PC-3 (cell line): Measurements from ENCODE around the gene IKZF5. TPM values are rescaled to one million over a fixed set of nuclear protein-coding genes. Genes with fewer than 3 reads are reported as not detected.
A peak's percentile ranks its signal among the peaks of the same experiment; 100 is the strongest.

Experiments used
- ATAC-seq: fragments of 200-7000 bp; cut with Tn5 transposase; 2 replicates; pipeline ENCODE4 v1.9.1; 2020; ENCODE audit warnings: mild to moderate bottlenecking, moderate library complexity
- BruUV-seq: library from RNA; stranded (reverse); fragments of 400-500 nt; replicated peaks from 2 replicates; lab custom pipeline; 2021; lab: Mats Ljungman, UMichigan
- CTCF ChIA-PET: fragments of 300-600 bp; sonication (Branson Sonifier 250); formaldehyde crosslinking; loops from one replicate; lab custom pipeline; 2022; ENCODE audit warnings: antibody characterized with exemption; lab: Charles Lee
- POLR2A ChIA-PET: fragments of 300-600 bp; sonication (Branson Sonifier 250); formaldehyde crosslinking; loops from one replicate; lab custom pipeline; 2022; ENCODE audit warnings: antibody characterized with exemption; ENCODE audit not compliant: unreplicated experiment; lab: Charles Lee
- DNase-seq: peaks from one replicate; pipeline ENCODE4 v3.0.0-alpha.2; 2015
- H2AFZ ChIP-seq: fragments of 300-600 bp; sonication (generic); 2 replicates; pipeline ENCODE4 v1.6.0; 2016; ENCODE audit warnings: antibody characterized with exemption, low read length
- H3F3A ChIP-seq: fragments of 300-600 bp; sonication (generic); one replicate; pipeline ENCODE4 v1.6.0; 2017; ENCODE audit warnings: antibody characterized with exemption, low read length, control low read depth, mild to moderate bottlenecking; ENCODE audit not compliant: unreplicated experiment
- H3K27ac ChIP-seq: fragments of 300-600 bp; sonication (generic); 2 replicates; pipeline ENCODE4 v1.5.1; 2016; ENCODE audit warnings: mild to moderate bottlenecking, low read length
- H3K27me3 ChIP-seq: fragments of 300-600 bp; sonication (generic); 2 replicates; pipeline ENCODE4 v1.6.1; 2016; ENCODE audit warnings: low read length, mixed read lengths
- H3K36me3 ChIP-seq: fragments of 300-600 bp; sonication (generic); 2 replicates; pipeline ENCODE4 v1.6.1; 2016; ENCODE audit warnings: low read depth, mixed run types, low read length, mixed read lengths
- H3K4me1 ChIP-seq: fragments of 300-600 bp; sonication (generic); 2 replicates; pipeline ENCODE4 v1.5.1; 2016; ENCODE audit warnings: low read length; ENCODE audit not compliant: insufficient read depth
- H3K4me2 ChIP-seq: fragments of 300-600 bp; sonication (generic); 2 replicates; pipeline ENCODE4 v1.6.0; 2016; ENCODE audit warnings: low read length
- H3K4me3 ChIP-seq: fragments of 300-600 bp; sonication (generic); 2 replicates; pipeline ENCODE4 v1.5.1; 2016; ENCODE audit warnings: mild to moderate bottlenecking, low read length, mixed read lengths
- H3K79me2 ChIP-seq: fragments of 300-600 bp; sonication (generic); 2 replicates; pipeline ENCODE4 v1.6.1; 2017; ENCODE audit warnings: low read length, mixed read lengths
- H3K9ac ChIP-seq: fragments of 300-600 bp; sonication (generic); 2 replicates; pipeline ENCODE4 v1.6.0; 2016; ENCODE audit warnings: mild to moderate bottlenecking, low read length
- H3K9me2 ChIP-seq: fragments of 300-600 bp; sonication (generic); replicated peaks from 2 replicates; pipeline ENCODE4 v1.6.1; 2016; ENCODE audit warnings: mixed run types, low read length, mixed read lengths
- H3K9me3 ChIP-seq: fragments of 300-600 bp; sonication (generic); 2 replicates; pipeline ENCODE4 v1.6.1; 2016; ENCODE audit warnings: low read length, mixed read lengths
- H4K20me1 ChIP-seq: fragments of 300-600 bp; sonication (generic); 2 replicates; pipeline ENCODE4 v1.6.1; 2016; ENCODE audit warnings: low read length, mixed read lengths
- CTCF ChIP-seq: fragments of 300-600 bp; sonication (generic); conservative IDR thresholded peaks from 2 replicates; pipeline ENCODE4 v1.5.1; 2017; ENCODE audit warnings: antibody characterized with exemption, low read depth, mild to moderate bottlenecking, low read length
- EZH2 ChIP-seq: fragments of 300-600 bp; sonication (generic); IDR thresholded peaks from one replicate; pipeline ENCODE4 v1.6.1; 2017; ENCODE audit warnings: antibody characterized with exemption, mild to moderate bottlenecking, low read length; ENCODE audit not compliant: unreplicated experiment
- EZH2phosphoT487 ChIP-seq: fragments of 300-600 bp; sonication (generic); IDR thresholded peaks from 2 replicates; pipeline ENCODE4 v1.6.1; 2018; ENCODE audit warnings: mild to moderate bottlenecking, antibody characterized with exemption, low read length, borderline replicate concordance
- intact Hi-C: fragments of 100-400 bp; cut with micrococcal nuclease; formaldehyde crosslinking; loops from 2 replicates; pipeline ENCODE4 v1.9.0; 2023
- total RNA-seq: library from RNA; depleted of rRNA; stranded (reverse); fragments of >200 nt; gene quantifications from 2 replicates; pipeline ENCODE4 v1.2.3, GENCODE V29; 2014

Gene IKZF5
- total RNA-seq, 1 experiment from 2014 or later, result 1.6 TPM

GRCh38 chr10:122993797-122994336 lies 14.7 kb downstream of the IKZF5 start:
- H3K27me3 ChIP-seq, result no peaks in the 10 kb centered on the region
- H3K36me3 ChIP-seq, result no peaks in the 10 kb centered on the region
- no peak for DNase-seq
- TF ChIP-seq EZH2phosphoT487 (no peak), EZH2 (no peak)
- 0 out of 2 replicates have a peak, but pooled peaks cover 5% of the 10 kb centered on the region for H3K4me1 ChIP-seq
- ChIA-PET POLR2A (no interaction called here), CTCF (no interaction called here)
- ATAC-seq, result no peak
- BruUV-seq, result no TSS peak
- peaks cover under 1% of the 10 kb centered on the region; the same call in 1 of the 2 replicates for H3K79me2 ChIP-seq
- H4K20me1 ChIP-seq, result no peaks in the 10 kb centered on the region
- no peak overlapping the region for H2AFZ ChIP-seq
- H3K4me3 ChIP-seq, result no peak overlapping the region
- no peaks in the 10 kb centered on the region for H3F3A ChIP-seq
- H3K9me2 ChIP-seq, result no peaks in the 10 kb centered on the region
- H3K9me3 ChIP-seq, result no peaks in the 10 kb centered on the region
- H3K4me2 ChIP-seq, result no peak overlapping the region
- H3K27ac ChIP-seq, result no peak overlapping the region
- intact Hi-C loops, result no loop called here
- H3K9ac ChIP-seq, result no peak overlapping the region

GRCh38 chr10:122992031-122992585 lies 16.5 kb downstream of the IKZF5 start:
- Histone ChIP-seq H2AFZ (no peak overlapping the region), H3K36me3 (no peaks in the 10 kb centered on the region), H3K27me3 (no peaks in the 10 kb centered on the region), H3K79me2 (no peaks in the 10 kb centered on the region), H3K27ac (no peak overlapping the region), H3K9me3 (no peaks in the 10 kb centered on the region), H4K20me1 (no peaks in the 10 kb centered on the region), H3K4me2 (no peak overlapping the region), H3K4me3 (no peak overlapping the region), H3K9ac (no peak overlapping the region), H3F3A (no peaks in the 10 kb centered on the region), H3K4me1 (0 out of 2 replicates have a peak, but pooled peaks cover 5% of the 10 kb centered on the region), H3K9me2 (no peaks in the 10 kb centered on the region)
- no peak for TF ChIP-seq EZH2
- no peak for TF ChIP-seq EZH2phosphoT487
- TF ChIP-seq CTCF, result no peak
- POLR2A ChIA-PET, result no interaction called here
- DNase-seq (no peak), ATAC-seq (no peak)
- BruUV-seq, result no TSS peak
- intact Hi-C loops, result no loop called here
- CTCF ChIA-PET, result no interaction called here

GRCh38 chr10:122990278-122990677 lies 18.3 kb downstream of the IKZF5 start:
- Histone ChIP-seq H3K9me3 (no peaks in the 10 kb centered on the region), H3K4me3 (no peak overlapping the region), H3K27me3 (no peaks in the 10 kb centered on the region), H3K9ac (no peak overlapping the region), H3K27ac (no peak overlapping the region), H2AFZ (no peak overlapping the region), H3F3A (no peaks in the 10 kb centered on the region), H4K20me1 (no peaks in the 10 kb centered on the region), H3K4me1 (peaks cover 5% of the 10 kb centered on the region; the same call in 1 of the 2 replicates), H3K36me3 (no peaks in the 10 kb centered on the region), H3K9me2 (no peaks in the 10 kb centered on the region), H3K4me2 (no peak overlapping the region), H3K79me2 (no peaks in the 10 kb centered on the region)
- intact Hi-C loops, result no loop called here
- ATAC-seq (peak; percentile 81), DNase-seq (no peak)
- TF ChIP-seq EZH2phosphoT487 (no peak), CTCF (no peak)
- no TSS peak for BruUV-seq
- POLR2A ChIA-PET, result no interaction called here
- CTCF ChIA-PET, result no interaction called here
